PC-3 (cell line): ENCODE measurements around the gene ZNF22. TPM values are rescaled to one million over a fixed set of nuclear protein-coding genes. Genes with fewer than 3 reads are reported as not detected.

Source experiments
- ATAC-seq: fragments of 200-7000 bp; cut with Tn5 transposase; 2 replicates; pipeline ENCODE4 v1.9.1; 2020; ENCODE audit warnings: mild to moderate bottlenecking, moderate library complexity
- BruUV-seq: library from RNA; stranded (reverse); fragments of 400-500 nt; replicated peaks from 2 replicates; lab custom pipeline; 2021; lab: Mats Ljungman, UMichigan
- CTCF ChIA-PET: fragments of 300-600 bp; sonication (Branson Sonifier 250); formaldehyde crosslinking; loops from one replicate; lab custom pipeline; 2022; ENCODE audit warnings: antibody characterized with exemption; lab: Charles Lee
- POLR2A ChIA-PET: fragments of 300-600 bp; sonication (Branson Sonifier 250); formaldehyde crosslinking; loops from one replicate; lab custom pipeline; 2022; ENCODE audit warnings: antibody characterized with exemption; ENCODE audit not compliant: unreplicated experiment; lab: Charles Lee
- DNase-seq: peaks from one replicate; pipeline ENCODE4 v3.0.0-alpha.2; 2015
- H2AFZ ChIP-seq: fragments of 300-600 bp; sonication (generic); 2 replicates; pipeline ENCODE4 v1.6.0; 2016; ENCODE audit warnings: antibody characterized with exemption, low read length
- H3F3A ChIP-seq: fragments of 300-600 bp; sonication (generic); one replicate; pipeline ENCODE4 v1.6.0; 2017; ENCODE audit warnings: antibody characterized with exemption, low read length, control low read depth, mild to moderate bottlenecking; ENCODE audit not compliant: unreplicated experiment
- H3K27ac ChIP-seq: fragments of 300-600 bp; sonication (generic); 2 replicates; pipeline ENCODE4 v1.5.1; 2016; ENCODE audit warnings: mild to moderate bottlenecking, low read length
- H3K27me3 ChIP-seq: fragments of 300-600 bp; sonication (generic); 2 replicates; pipeline ENCODE4 v1.6.1; 2016; ENCODE audit warnings: low read length, mixed read lengths
- H3K36me3 ChIP-seq: fragments of 300-600 bp; sonication (generic); 2 replicates; pipeline ENCODE4 v1.6.1; 2016; ENCODE audit warnings: low read depth, mixed run types, low read length, mixed read lengths
- H3K4me1 ChIP-seq: fragments of 300-600 bp; sonication (generic); 2 replicates; pipeline ENCODE4 v1.5.1; 2016; ENCODE audit warnings: low read length; ENCODE audit not compliant: insufficient read depth
- H3K4me2 ChIP-seq: fragments of 300-600 bp; sonication (generic); 2 replicates; pipeline ENCODE4 v1.6.0; 2016; ENCODE audit warnings: low read length
- H3K4me3 ChIP-seq: fragments of 300-600 bp; sonication (generic); 2 replicates; pipeline ENCODE4 v1.5.1; 2016; ENCODE audit warnings: mild to moderate bottlenecking, low read length, mixed read lengths
- H3K79me2 ChIP-seq: fragments of 300-600 bp; sonication (generic); 2 replicates; pipeline ENCODE4 v1.6.1; 2017; ENCODE audit warnings: low read length, mixed read lengths
- H3K9ac ChIP-seq: fragments of 300-600 bp; sonication (generic); 2 replicates; pipeline ENCODE4 v1.6.0; 2016; ENCODE audit warnings: mild to moderate bottlenecking, low read length
- H3K9me2 ChIP-seq: fragments of 300-600 bp; sonication (generic); replicated peaks from 2 replicates; pipeline ENCODE4 v1.6.1; 2016; ENCODE audit warnings: mixed run types, low read length, mixed read lengths
- H3K9me3 ChIP-seq: fragments of 300-600 bp; sonication (generic); 2 replicates; pipeline ENCODE4 v1.6.1; 2016; ENCODE audit warnings: low read length, mixed read lengths
- H4K20me1 ChIP-seq: fragments of 300-600 bp; sonication (generic); 2 replicates; pipeline ENCODE4 v1.6.1; 2016; ENCODE audit warnings: low read length, mixed read lengths
- EZH2 ChIP-seq: fragments of 300-600 bp; sonication (generic); IDR thresholded peaks from one replicate; pipeline ENCODE4 v1.6.1; 2017; ENCODE audit warnings: antibody characterized with exemption, mild to moderate bottlenecking, low read length; ENCODE audit not compliant: unreplicated experiment
- EZH2phosphoT487 ChIP-seq: fragments of 300-600 bp; sonication (generic); IDR thresholded peaks from 2 replicates; pipeline ENCODE4 v1.6.1; 2018; ENCODE audit warnings: mild to moderate bottlenecking, antibody characterized with exemption, low read length, borderline replicate concordance
- intact Hi-C: fragments of 100-400 bp; cut with micrococcal nuclease; formaldehyde crosslinking; loops from 2 replicates; pipeline ENCODE4 v1.9.0; 2023
- total RNA-seq: library from RNA; depleted of rRNA; stranded (reverse); fragments of >200 nt; gene quantifications from 2 replicates; pipeline ENCODE4 v1.2.3, GENCODE V29; 2014
- TF ChIP-seq, protein P1 (sequence below): fragments of 300-600 bp; sonication (generic); conservative IDR thresholded peaks from 2 replicates; pipeline ENCODE4 v1.5.1; 2017; ENCODE audit warnings: antibody characterized with exemption, low read depth, mild to moderate bottlenecking, low read length

The ZNF22 gene
- total RNA-seq, 1 experiment from 2014 or later, result 24.8 TPM

DNA sequence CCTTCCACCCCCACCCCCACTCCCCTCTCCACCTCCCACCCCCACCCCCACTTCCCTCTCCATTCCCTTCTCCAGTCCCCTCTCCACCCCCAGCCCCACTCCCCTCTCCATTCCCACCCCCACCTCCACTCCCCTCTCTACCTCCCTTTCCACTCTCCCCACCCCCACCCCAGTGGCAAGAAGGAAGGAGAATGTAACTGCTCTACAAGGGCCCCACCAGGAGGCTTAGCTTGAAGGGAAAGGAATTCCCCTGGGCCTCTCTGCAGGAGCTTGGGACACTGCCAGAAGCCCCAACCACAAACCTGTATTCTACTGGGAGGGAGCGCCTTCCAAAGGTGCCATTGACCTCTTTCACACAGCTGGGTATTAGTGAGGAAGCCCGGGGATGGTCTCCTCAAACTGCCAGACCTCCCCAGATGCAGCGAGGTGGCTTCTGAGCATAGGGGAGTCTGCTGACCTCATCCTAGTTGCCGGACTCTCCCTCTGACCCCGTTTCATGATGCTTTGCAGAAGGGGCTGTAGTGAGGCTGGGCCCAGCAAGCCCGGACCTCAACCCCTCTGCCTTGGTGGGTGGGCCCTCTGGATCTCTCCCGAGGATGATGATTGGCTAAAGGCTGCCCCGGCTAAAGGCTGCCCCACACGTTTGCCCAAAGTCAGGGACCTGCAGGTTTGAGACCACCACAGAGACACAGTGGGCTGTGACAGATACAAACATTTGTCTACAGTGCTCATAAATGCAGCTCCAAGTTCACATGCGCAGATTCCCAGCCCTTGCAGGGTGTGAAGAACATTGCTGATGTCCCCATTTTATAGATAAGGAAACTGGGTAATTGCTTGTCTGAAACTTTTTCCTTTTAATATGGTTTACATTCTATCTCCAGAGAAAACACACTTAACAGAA is 25.0 kb upstream of the ZNF22 start:
- Histone ChIP-seq H3K27me3 (no peaks in the 10 kb centered on the region), H3K9me2 (no peaks in the 10 kb centered on the region), H3K4me1 (peaks cover 55% of the 10 kb centered on the region), H2AFZ (no peak overlapping the region), H3K27ac (no peak overlapping the region), H3K79me2 (0 out of 2 replicates have a peak, but pooled peaks cover 19% of the 10 kb centered on the region), H3F3A (no peaks in the 10 kb centered on the region), H3K9me3 (no peaks in the 10 kb centered on the region), H3K36me3 (no peaks in the 10 kb centered on the region), H3K4me2 (peak overlapping the region; percentile 50), H3K9ac (no peak overlapping the region), H3K4me3 (no peak overlapping the region), H4K20me1 (no peaks in the 10 kb centered on the region)
- ChIA-PET POLR2A (no interaction called here), CTCF (interaction anchor here (0.6 kb wide), 2 partner anchors 10 to 43 kb away, joined by 3 read pairs; no protein-coding TSS in a partner anchor)
- intact Hi-C loops, result loop anchor here (1.0 kb wide), 2 partner anchors 16 to 43 kb away; partner anchors contain the start of gene RASSF4
- ATAC-seq, result no peak
- peak; percentile 75 for DNase-seq
- TF ChIP-seq EZH2, result no peak
- TF ChIP-seq EZH2phosphoT487, result no peak
- TF ChIP-seq, protein P1, sequence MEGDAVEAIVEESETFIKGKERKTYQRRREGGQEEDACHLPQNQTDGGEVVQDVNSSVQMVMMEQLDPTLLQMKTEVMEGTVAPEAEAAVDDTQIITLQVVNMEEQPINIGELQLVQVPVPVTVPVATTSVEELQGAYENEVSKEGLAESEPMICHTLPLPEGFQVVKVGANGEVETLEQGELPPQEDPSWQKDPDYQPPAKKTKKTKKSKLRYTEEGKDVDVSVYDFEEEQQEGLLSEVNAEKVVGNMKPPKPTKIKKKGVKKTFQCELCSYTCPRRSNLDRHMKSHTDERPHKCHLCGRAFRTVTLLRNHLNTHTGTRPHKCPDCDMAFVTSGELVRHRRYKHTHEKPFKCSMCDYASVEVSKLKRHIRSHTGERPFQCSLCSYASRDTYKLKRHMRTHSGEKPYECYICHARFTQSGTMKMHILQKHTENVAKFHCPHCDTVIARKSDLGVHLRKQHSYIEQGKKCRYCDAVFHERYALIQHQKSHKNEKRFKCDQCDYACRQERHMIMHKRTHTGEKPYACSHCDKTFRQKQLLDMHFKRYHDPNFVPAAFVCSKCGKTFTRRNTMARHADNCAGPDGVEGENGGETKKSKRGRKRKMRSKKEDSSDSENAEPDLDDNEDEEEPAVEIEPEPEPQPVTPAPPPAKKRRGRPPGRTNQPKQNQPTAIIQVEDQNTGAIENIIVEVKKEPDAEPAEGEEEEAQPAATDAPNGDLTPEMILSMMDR, result no peak
- no TSS peak for BruUV-seq

DNA sequence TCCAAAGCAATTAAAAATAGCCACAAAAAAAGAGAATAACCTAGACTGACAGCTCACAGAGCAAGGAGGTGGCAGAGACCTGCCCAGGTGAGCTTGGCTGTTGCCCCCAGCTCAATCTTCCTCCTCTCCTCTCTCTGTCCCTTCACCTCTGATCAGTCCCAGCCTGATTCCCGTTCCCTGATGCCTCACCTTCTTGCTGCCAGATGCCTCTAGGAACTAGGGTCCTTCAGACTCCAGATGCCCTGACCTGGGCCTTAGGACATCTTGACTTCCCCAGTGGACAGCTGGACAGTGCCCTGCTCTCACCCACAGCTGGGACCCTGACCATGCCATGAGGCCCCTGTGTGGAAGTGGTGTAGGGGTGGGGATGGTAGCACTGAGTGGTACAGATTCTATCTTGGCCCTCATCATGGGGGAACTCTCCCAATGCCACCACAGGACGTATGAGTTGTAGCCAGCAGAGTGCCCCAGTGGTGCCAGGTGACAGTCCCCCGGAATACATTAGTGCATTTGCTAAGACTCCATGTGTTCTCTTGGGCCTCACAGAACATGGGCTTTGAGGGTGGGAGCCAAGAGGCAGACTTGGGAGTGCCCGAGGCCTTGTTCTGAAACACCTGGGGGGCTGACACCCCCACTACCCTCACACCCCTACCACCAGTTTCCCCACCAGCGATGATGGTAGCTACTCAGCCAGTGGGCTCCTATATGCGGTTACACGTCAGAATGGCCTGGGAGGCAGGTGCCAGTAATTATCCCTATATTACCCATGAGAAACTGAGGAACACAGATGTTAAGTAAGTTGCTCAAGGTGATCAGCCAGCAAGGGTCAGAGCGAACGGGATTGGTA is 24.1 kb upstream of the ZNF22 start:
- H3K4me3 ChIP-seq, result no peak overlapping the region
- no peak for DNase-seq
- TF ChIP-seq, protein P1, result no peak
- TF ChIP-seq EZH2phosphoT487 (no peak), EZH2 (no peak)
- 0 out of 2 replicates have a peak, but pooled peaks cover 19% of the 10 kb centered on the region for H3K79me2 ChIP-seq
- H3K9ac ChIP-seq, result no peak overlapping the region
- H3F3A ChIP-seq, result peaks cover under 1% of the 10 kb centered on the region
- intact Hi-C loops, result no loop called here
- H3K27ac ChIP-seq, result no peak overlapping the region
- BruUV-seq, result no TSS peak
- peak overlapping the region; percentile 11; the same call in 1 of the 2 replicates for H3K4me2 ChIP-seq
- no peaks in the 10 kb centered on the region for H3K36me3 ChIP-seq
- no peak for ATAC-seq
- H2AFZ ChIP-seq, result no peak overlapping the region
- ChIA-PET CTCF (interaction anchor here (0.6 kb wide), 1 partner anchor 44 kb away, joined by 3 read pairs; no protein-coding TSS in a partner anchor), POLR2A (no interaction called here)
- no peaks in the 10 kb centered on the region for H4K20me1 ChIP-seq
- H3K9me2 ChIP-seq, result no peaks in the 10 kb centered on the region
- H3K9me3 ChIP-seq, result no peaks in the 10 kb centered on the region
- no peaks in the 10 kb centered on the region for H3K27me3 ChIP-seq
- H3K4me1 ChIP-seq, result peaks cover 64% of the 10 kb centered on the region
